MM.1S (cell line): ENCODE results near the gene ACSL4.

Source experiments
- EZH2 ChIP-seq: fragments of 300-600 bp; sonication (generic); optimal IDR thresholded peaks from 2 replicates; pipeline ENCODE3; 2017; ENCODE audit warnings: low read depth, mild to moderate bottlenecking, antibody characterized with exemption, low read length, mixed read lengths
- EZH2phosphoT487 ChIP-seq: fragments of 300-600 bp; sonication (generic); IDR thresholded peaks from 2 replicates; pipeline ENCODE4 v1.6.1; 2018; ENCODE audit warnings: antibody characterized with exemption, low read length
- TF ChIP-seq, protein P1 (sequence below): fragments of 300-600 bp; sonication (generic); IDR thresholded peaks from 2 replicates; pipeline ENCODE4 v1.5.1; 2016; ENCODE audit warnings: antibody characterized with exemption, low read length, mixed read lengths

DNA sequence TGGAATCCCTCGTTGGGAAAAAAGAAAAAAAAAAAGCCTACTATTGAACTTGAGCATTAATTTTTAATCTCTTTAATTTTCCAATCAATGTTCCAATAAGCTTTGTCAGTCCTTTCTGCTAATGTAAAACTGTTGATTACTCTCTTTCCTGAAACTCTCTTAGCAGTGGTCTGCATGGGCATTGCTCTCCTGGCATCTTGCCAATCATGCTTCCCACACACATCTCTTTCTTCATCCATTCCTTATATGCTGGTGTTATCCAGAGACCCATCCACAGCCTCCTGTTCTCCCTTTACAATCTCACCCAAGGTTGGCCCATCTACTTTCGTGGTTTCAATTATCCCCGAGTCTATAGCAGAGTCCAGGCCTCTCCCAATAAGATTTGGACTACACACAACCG lies 76.3 kb downstream of the ACSL4 start:
- TF ChIP-seq, protein P1, sequence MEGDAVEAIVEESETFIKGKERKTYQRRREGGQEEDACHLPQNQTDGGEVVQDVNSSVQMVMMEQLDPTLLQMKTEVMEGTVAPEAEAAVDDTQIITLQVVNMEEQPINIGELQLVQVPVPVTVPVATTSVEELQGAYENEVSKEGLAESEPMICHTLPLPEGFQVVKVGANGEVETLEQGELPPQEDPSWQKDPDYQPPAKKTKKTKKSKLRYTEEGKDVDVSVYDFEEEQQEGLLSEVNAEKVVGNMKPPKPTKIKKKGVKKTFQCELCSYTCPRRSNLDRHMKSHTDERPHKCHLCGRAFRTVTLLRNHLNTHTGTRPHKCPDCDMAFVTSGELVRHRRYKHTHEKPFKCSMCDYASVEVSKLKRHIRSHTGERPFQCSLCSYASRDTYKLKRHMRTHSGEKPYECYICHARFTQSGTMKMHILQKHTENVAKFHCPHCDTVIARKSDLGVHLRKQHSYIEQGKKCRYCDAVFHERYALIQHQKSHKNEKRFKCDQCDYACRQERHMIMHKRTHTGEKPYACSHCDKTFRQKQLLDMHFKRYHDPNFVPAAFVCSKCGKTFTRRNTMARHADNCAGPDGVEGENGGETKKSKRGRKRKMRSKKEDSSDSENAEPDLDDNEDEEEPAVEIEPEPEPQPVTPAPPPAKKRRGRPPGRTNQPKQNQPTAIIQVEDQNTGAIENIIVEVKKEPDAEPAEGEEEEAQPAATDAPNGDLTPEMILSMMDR = no peak
- TF ChIP-seq EZH2 (no peak), EZH2phosphoT487 (no peak)
